OCI-LY1 (cell line): ENCODE measurements around the gene RPTN.

Source experiments
- EZH2 ChIP-seq: fragments of 200-600 bp; sonication (generic), shearing (Covaris generic); IDR thresholded peaks from 2 replicates; pipeline ENCODE4 v1.8.0; 2017; ENCODE audit warnings: borderline replicate concordance, mixed run types, mild to moderate bottlenecking, antibody characterized with exemption, low read length, moderate library complexity, mixed read lengths
- TF ChIP-seq, protein P1 (sequence below): fragments of 200-600 bp; sonication (generic), shearing (Covaris generic); IDR thresholded peaks from 2 replicates; pipeline ENCODE4 v1.5.1; 2017; ENCODE audit warnings: mild to moderate bottlenecking, antibody characterized with exemption, low read length, moderate library complexity, mixed read lengths

DNA sequence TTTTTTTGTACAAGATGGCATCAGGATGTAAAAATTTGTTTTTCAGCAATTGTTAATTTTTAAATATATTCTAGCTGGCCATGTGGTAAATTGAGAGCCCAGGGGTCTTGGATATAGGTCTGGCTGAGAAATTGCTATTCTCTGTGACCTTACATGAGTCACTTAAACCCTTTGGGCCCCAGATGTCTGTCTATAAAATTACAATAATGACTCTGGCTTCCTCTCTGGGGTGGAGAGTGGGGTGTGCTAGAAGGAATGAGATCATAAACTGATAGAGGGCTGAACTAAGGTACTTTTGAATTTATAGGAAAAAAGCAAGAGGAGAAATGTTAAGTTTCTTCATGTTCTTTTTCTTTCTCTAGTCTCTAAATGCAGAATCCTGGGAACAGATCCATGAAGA, 31.4 kb downstream of the RPTN start:
- TF ChIP-seq, protein P1, sequence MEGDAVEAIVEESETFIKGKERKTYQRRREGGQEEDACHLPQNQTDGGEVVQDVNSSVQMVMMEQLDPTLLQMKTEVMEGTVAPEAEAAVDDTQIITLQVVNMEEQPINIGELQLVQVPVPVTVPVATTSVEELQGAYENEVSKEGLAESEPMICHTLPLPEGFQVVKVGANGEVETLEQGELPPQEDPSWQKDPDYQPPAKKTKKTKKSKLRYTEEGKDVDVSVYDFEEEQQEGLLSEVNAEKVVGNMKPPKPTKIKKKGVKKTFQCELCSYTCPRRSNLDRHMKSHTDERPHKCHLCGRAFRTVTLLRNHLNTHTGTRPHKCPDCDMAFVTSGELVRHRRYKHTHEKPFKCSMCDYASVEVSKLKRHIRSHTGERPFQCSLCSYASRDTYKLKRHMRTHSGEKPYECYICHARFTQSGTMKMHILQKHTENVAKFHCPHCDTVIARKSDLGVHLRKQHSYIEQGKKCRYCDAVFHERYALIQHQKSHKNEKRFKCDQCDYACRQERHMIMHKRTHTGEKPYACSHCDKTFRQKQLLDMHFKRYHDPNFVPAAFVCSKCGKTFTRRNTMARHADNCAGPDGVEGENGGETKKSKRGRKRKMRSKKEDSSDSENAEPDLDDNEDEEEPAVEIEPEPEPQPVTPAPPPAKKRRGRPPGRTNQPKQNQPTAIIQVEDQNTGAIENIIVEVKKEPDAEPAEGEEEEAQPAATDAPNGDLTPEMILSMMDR: no peak
- TF ChIP-seq EZH2: no peak
